SU-DHL-6 (cell line): ENCODE data around the gene SMCP.

Experiments
- H2AFZ ChIP-seq: fragments of 200-600 bp; sonication (generic); 2 replicates; pipeline ENCODE4 v1.6.1; 2014; ENCODE audit warnings: low read depth, mild to moderate bottlenecking, moderate library complexity, mixed read lengths, antibody characterized with exemption, low read length; ENCODE audit not compliant: severe bottlenecking
- H3F3A ChIP-seq: fragments of 200-600 bp; shearing (Covaris generic); 2 replicates; pipeline ENCODE4 v1.6.0; 2016; ENCODE audit warnings: antibody characterized with exemption, mild to moderate bottlenecking; ENCODE audit not compliant: insufficient read depth
- H3K27ac ChIP-seq: fragments of 200-600 bp; sonication (generic); 2 replicates; pipeline ENCODE4 v1.5.1; 2016; ENCODE audit warnings: low read depth, mild to moderate bottlenecking, low read length, moderate library complexity, mixed read lengths
- H3K27me3 ChIP-seq: fragments of 200-600 bp; sonication (generic), shearing (Covaris generic); 2 replicates; pipeline ENCODE4 v1.6.0; 2014; ENCODE audit warnings: mild to moderate bottlenecking, low read length
- H3K36me3 ChIP-seq: fragments of 200-600 bp; sonication (generic); 2 replicates; pipeline ENCODE4 v1.6.1; 2014; ENCODE audit warnings: mild to moderate bottlenecking, low read length, mixed read lengths
- H3K4me2 ChIP-seq: fragments of 300-600, 200-600 bp; shearing (Covaris generic), sonication (generic); 2 replicates; pipeline ENCODE4 v1.6.0; 2014; ENCODE audit warnings: low read length, low read depth, mild to moderate bottlenecking; ENCODE audit not compliant: poor library complexity, severe bottlenecking
- H3K4me3 ChIP-seq: fragments of 200-600 bp; sonication (generic); 2 replicates; pipeline ENCODE4 v1.5.1; 2014; ENCODE audit warnings: antibody characterized with exemption, low read length, mild to moderate bottlenecking, mixed read lengths; ENCODE audit not compliant: insufficient read depth, poor library complexity, severe bottlenecking
- H3K79me2 ChIP-seq: fragments of 200-600 bp; sonication (generic); 2 replicates; pipeline ENCODE4 v1.6.1; 2014; ENCODE audit warnings: mild to moderate bottlenecking, low read length, moderate library complexity; ENCODE audit not compliant: insufficient read depth
- H3K9ac ChIP-seq: fragments of 200-600 bp; sonication (generic); 2 replicates; pipeline ENCODE4 v1.7.0; 2014; ENCODE audit warnings: mild to moderate bottlenecking, low read length
- H3K9me2 ChIP-seq: fragments of 200-600 bp; sonication (generic); replicated peaks from 2 replicates; pipeline ENCODE4 v1.6.1; 2014; ENCODE audit warnings: low read length; ENCODE audit not compliant: insufficient read depth
- H3K9me3 ChIP-seq: fragments of 200-600 bp; sonication (generic); 2 replicates; pipeline ENCODE4 v1.6.1; 2014; ENCODE audit warnings: low read length, mixed read lengths; ENCODE audit not compliant: insufficient read depth
- H4K20me1 ChIP-seq: fragments of 200-600 bp; sonication (generic); 2 replicates; pipeline ENCODE4 v1.6.1; 2014; ENCODE audit warnings: low read depth, mild to moderate bottlenecking, antibody characterized with exemption, low read length, moderate library complexity, mixed read lengths
- EZH2phosphoT487 ChIP-seq: fragments of 200-600 bp; sonication (generic), shearing (Covaris generic); conservative IDR thresholded peaks from 2 replicates; pipeline ENCODE4 v1.6.1; 2018; ENCODE audit warnings: mild to moderate bottlenecking, antibody characterized with exemption, low read length, moderate library complexity, mixed read lengths
- TF ChIP-seq, protein P1 (sequence below): fragments of 200-600 bp; sonication (generic); IDR thresholded peaks from one replicate; pipeline ENCODE4 v1.5.1; 2017; ENCODE audit warnings: antibody characterized with exemption, mild to moderate bottlenecking, low read length, moderate library complexity; ENCODE audit not compliant: insufficient read depth, poor library complexity, severe bottlenecking

SMCP gene, protein sequence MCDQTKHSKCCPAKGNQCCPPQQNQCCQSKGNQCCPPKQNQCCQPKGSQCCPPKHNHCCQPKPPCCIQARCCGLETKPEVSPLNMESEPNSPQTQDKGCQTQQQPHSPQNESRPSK

DNA sequence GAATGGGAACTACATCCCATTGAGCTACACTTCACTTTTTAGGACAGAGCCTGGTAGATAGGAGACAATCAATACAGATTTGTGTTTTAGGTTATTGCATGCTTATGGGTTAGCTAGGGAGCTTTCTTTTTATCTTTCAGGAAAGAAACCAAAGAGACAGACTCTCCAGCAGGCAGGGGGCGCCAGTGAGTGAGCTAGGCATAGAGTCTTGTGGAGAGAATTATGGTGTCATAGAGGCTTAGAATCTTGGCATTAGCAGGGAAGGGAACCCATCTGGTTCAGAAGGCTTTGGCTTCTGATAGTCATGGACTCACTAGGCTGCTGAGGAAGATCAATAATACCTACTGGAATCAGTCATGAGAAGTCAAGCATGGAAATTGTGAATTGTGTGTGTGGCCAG, at the start of gene SMCP:
SMCP (plus strand) TSS at position 281 of the 400 bp plus-strand sequence. CDS start 6,101 bp downstream, outside the sequence.
- no peaks in the 10 kb centered on the region for H3K9me2 ChIP-seq
- H3K27me3 ChIP-seq = no peaks in the 10 kb centered on the region
- no peak within 1 kb of the TSS for H3K4me3 ChIP-seq
- H3K36me3 ChIP-seq = no peaks in the 10 kb centered on the region
- no peaks in the 10 kb centered on the region for H3K79me2 ChIP-seq
- no peak within 1 kb of the TSS for H3K27ac ChIP-seq
- no peak within 1 kb of the TSS for H3K9ac ChIP-seq
- no peaks in the 10 kb centered on the region for H3K9me3 ChIP-seq
- H2AFZ ChIP-seq = no peak within 1 kb of the TSS
- no peak within 1 kb of the TSS for H3K4me2 ChIP-seq
- TF ChIP-seq, protein P1, sequence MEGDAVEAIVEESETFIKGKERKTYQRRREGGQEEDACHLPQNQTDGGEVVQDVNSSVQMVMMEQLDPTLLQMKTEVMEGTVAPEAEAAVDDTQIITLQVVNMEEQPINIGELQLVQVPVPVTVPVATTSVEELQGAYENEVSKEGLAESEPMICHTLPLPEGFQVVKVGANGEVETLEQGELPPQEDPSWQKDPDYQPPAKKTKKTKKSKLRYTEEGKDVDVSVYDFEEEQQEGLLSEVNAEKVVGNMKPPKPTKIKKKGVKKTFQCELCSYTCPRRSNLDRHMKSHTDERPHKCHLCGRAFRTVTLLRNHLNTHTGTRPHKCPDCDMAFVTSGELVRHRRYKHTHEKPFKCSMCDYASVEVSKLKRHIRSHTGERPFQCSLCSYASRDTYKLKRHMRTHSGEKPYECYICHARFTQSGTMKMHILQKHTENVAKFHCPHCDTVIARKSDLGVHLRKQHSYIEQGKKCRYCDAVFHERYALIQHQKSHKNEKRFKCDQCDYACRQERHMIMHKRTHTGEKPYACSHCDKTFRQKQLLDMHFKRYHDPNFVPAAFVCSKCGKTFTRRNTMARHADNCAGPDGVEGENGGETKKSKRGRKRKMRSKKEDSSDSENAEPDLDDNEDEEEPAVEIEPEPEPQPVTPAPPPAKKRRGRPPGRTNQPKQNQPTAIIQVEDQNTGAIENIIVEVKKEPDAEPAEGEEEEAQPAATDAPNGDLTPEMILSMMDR = no peak
- no peak for TF ChIP-seq EZH2phosphoT487
- no peaks in the 10 kb centered on the region for H3F3A ChIP-seq
- no peaks in the 10 kb centered on the region for H4K20me1 ChIP-seq

DNA sequence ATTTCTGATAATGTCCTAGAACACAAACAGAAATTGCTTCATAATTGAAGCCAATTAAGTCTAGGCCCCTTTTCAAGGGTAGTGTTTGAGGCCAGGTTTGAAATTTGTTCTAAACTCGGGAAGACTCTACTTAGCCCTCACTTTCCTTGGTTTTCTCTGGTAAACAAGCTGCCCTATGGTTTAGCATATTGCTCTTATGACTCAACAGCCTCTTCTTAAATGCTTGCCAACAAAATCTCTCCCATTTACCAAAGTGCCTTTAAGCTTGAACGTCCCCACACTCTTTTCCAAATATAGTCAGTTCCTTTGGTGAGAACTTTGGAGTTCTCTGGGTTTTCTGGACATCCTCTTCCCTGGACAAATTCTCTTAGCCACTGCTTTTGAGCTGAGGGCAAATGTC, 41.3 kb upstream of the SMCP start:
- Histone ChIP-seq H3F3A (no peaks in the 10 kb centered on the region), H2AFZ (no peak overlapping the region), H3K4me2 (no peak overlapping the region), H4K20me1 (no peaks in the 10 kb centered on the region), H3K27me3 (no peaks in the 10 kb centered on the region), H3K9me3 (no peaks in the 10 kb centered on the region), H3K9ac (no peak overlapping the region), H3K36me3 (no peaks in the 10 kb centered on the region), H3K79me2 (no peaks in the 10 kb centered on the region), H3K9me2 (no peaks in the 10 kb centered on the region), H3K27ac (no peak overlapping the region), H3K4me3 (no peak overlapping the region)
- TF ChIP-seq, protein P1 = no peak

DNA sequence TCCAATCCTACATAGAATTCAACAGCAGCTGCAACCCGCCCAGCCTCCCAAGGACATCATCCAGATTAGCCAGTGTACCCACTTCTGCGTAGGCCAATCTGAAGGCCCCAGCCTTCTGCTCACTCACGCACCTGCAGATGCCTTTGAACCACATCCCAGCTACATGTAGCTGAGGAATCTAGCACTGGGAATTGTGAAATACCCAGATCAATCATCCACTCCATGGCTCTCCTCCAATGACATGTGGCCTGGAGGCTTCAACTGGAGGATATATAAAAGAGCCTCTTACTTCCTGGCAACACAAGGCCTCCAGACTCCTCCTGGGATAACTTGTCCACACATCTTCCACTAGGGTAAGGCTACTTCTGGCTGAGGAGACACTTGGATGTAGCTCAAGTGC, 35.6 kb upstream of the SMCP start, which contains the start of gene LCE6A:
LCE6A (plus strand) TSS at position 301 of the 400 bp plus-strand sequence. CDS start 665 bp downstream, outside the sequence.
- Histone ChIP-seq H3K9me2 (no peaks in the 10 kb centered on the region), H3K36me3 (no peaks in the 10 kb centered on the region), H3F3A (no peaks in the 10 kb centered on the region), H2AFZ (no peak within 1 kb of the TSS), H3K9ac (no peak within 1 kb of the TSS), H3K9me3 (no peaks in the 10 kb centered on the region), H3K79me2 (no peaks in the 10 kb centered on the region), H3K27me3 (no peaks in the 10 kb centered on the region), H3K4me2 (no peak within 1 kb of the TSS), H3K4me3 (no peak within 1 kb of the TSS), H3K27ac (no peak within 1 kb of the TSS), H4K20me1 (no peaks in the 10 kb centered on the region)
- no peak for TF ChIP-seq EZH2phosphoT487
- TF ChIP-seq, protein P1 = no peak
